ENCODE data around the gene RCAN2. TPM values are rescaled to one million over a fixed set of nuclear protein-coding genes. Genes with fewer than 3 reads are reported as not detected.

The RCAN2 gene
- total and polyA plus RNA-seq, 2 donors (not counting 1 experiment from before 2014, with no cell fraction given) = not detected

- H3K36me3 ChIP-seq (replicated peaks in 1 of 2; ENCODE audit: control extremely low read depth in 1 of 2, control insufficient read depth in 1 of 2, extremely low read depth in 1 of 2, insufficient read depth in 2 of 2, low read length in 1 of 2) = no peaks in the 10 kb centered on the region
- H3K9ac ChIP-seq (ENCODE audit: low read length) = no peak overlapping the region
- Mint-ChIP-seq H3K4me3 (no peak overlapping the region), H3K27me3 (peaks cover 17% of the 10 kb centered on the region), H3K4me1 (no peaks in the 10 kb centered on the region), H3K27ac (no peak overlapping the region), H3K9me3 (ENCODE audit: insufficient read depth) (no peaks in the 10 kb centered on the region)
- intact Hi-C loops (cut with micrococcal nuclease) = no loop called here
- no peak overlapping the region for H3K4me3 ChIP-seq (ENCODE audit: control extremely low read depth in 1 of 5, extremely low read depth in 1 of 5, insufficient read depth in 1 of 5, low read depth in 2 of 5, low read length in 4 of 5)
- DNase-seq (no peak), ATAC-seq (ENCODE audit: low read depth) (no peak)
- ChIA-PET CTCF (no interaction called here), POLR2A (no interaction called here)
- no peaks in the 10 kb centered on the region for H3K79me2 ChIP-seq (ENCODE audit: control insufficient read depth, insufficient read depth, low read length)
- H3K9me3 ChIP-seq (ENCODE audit: control extremely low read depth in 1 of 3, control insufficient read depth in 2 of 3, insufficient read depth in 1 of 3, low read length in 2 of 3) = no peaks in the 10 kb centered on the region
- H3K4me1 ChIP-seq (ENCODE audit: control insufficient read depth in 2 of 2, insufficient read depth in 2 of 2, low read length in 2 of 2) = no peaks in the 10 kb centered on the region
- no peaks in the 10 kb centered on the region for H4K20me1 ChIP-seq (ENCODE audit: control insufficient read depth, insufficient read depth, low read length, poor library complexity, severe bottlenecking)
- no peak overlapping the region for H3K4me2 ChIP-seq (replicated peaks; ENCODE audit: low read depth, low read length, poor library complexity, severe bottlenecking)
- 89% methylated on average over 3 of the region's 4 CpGs for WGBS (ENCODE audit: insufficient coverage)
- no peak overlapping the region for H2AFZ ChIP-seq (ENCODE audit: insufficient read depth, low read depth, low read length, poor library complexity, severe bottlenecking)
- no peak for TF ChIP-seq EZH2 (IDR thresholded peaks at IDR 0.05; ENCODE audit: borderline replicate concordance, insufficient read depth, low read depth, low read length, poor library complexity, severe bottlenecking)
- no peak for TF ChIP-seq CTCF (IDR thresholded peaks at IDR 0.05)
- no peak overlapping the region for H3K27ac ChIP-seq (ENCODE audit: low read length in 2 of 2)
- peaks cover 0 to 4% (median 0%) of the 10 kb centered on the region in 4 experiments for H3K27me3 ChIP-seq (replicated peaks in 1 of 4; ENCODE audit: control extremely low read depth in 1 of 4, control insufficient read depth in 3 of 4, insufficient read depth in 4 of 4, low read length in 3 of 4)
These were observed 300.4 kb downstream of the RCAN2 start for GRCh38 chr6:46190889-46191288.

- Histone ChIP-seq H3K27me3 (replicated peaks in 1 of 4; ENCODE audit: control extremely low read depth in 1 of 4, control insufficient read depth in 3 of 4, insufficient read depth in 4 of 4, low read length in 3 of 4) (peaks cover 0 to 4% (median 0%) of the 10 kb centered on the region in 4 experiments), H3K27ac (ENCODE audit: low read length in 2 of 2) (no peak overlapping the region), H3K79me2 (ENCODE audit: control insufficient read depth, insufficient read depth, low read length) (no peaks in the 10 kb centered on the region), H3K4me1 (ENCODE audit: control insufficient read depth in 2 of 2, insufficient read depth in 2 of 2, low read length in 2 of 2) (no peaks in the 10 kb centered on the region), H2AFZ (ENCODE audit: insufficient read depth, low read depth, low read length, poor library complexity, severe bottlenecking) (no peak overlapping the region), H3K4me2 (replicated peaks; ENCODE audit: low read depth, low read length, poor library complexity, severe bottlenecking) (no peak overlapping the region), H3K36me3 (replicated peaks in 1 of 2; ENCODE audit: control extremely low read depth in 1 of 2, control insufficient read depth in 1 of 2, extremely low read depth in 1 of 2, insufficient read depth in 2 of 2, low read length in 1 of 2) (no peaks in the 10 kb centered on the region), H3K9ac (ENCODE audit: low read length) (no peak overlapping the region), H3K4me3 (ENCODE audit: control extremely low read depth in 1 of 5, extremely low read depth in 1 of 5, insufficient read depth in 1 of 5, low read depth in 2 of 5, low read length in 4 of 5) (no peak overlapping the region), H3K9me3 (ENCODE audit: control extremely low read depth in 1 of 3, control insufficient read depth in 2 of 3, insufficient read depth in 1 of 3, low read length in 2 of 3) (no peaks in the 10 kb centered on the region), H4K20me1 (ENCODE audit: control insufficient read depth, insufficient read depth, low read length, poor library complexity, severe bottlenecking) (no peaks in the 10 kb centered on the region)
- intact Hi-C loops (cut with micrococcal nuclease) = no loop called here
- ATAC-seq (ENCODE audit: low read depth) (no peak), DNase-seq (no peak)
- Mint-ChIP-seq H3K27ac (no peak overlapping the region), H3K4me1 (no peaks in the 10 kb centered on the region), H3K27me3 (peaks cover 22% of the 10 kb centered on the region), H3K9me3 (ENCODE audit: insufficient read depth) (no peaks in the 10 kb centered on the region), H3K4me3 (no peak overlapping the region)
- TF ChIP-seq EZH2 (IDR thresholded peaks at IDR 0.05; ENCODE audit: borderline replicate concordance, insufficient read depth, low read depth, low read length, poor library complexity, severe bottlenecking) (no peak), CTCF (IDR thresholded peaks at IDR 0.05) (no peak)
- CTCF ChIA-PET = no interaction called here
- 94% methylated on average over 3 of the region's 4 CpGs for WGBS (ENCODE audit: insufficient coverage)
- POLR2A ChIA-PET = no interaction called here
These were observed 301.5 kb downstream of the RCAN2 start for GRCh38 chr6:46189726-46190125.

Data from B cell (primary cell).